NCI-H82 treated with DMSO at 0.1 percent for 48 hours (cell line): ENCODE results near the gene USH2A.

Experiments used
- DNase-seq: peaks from one replicate; lab custom pipeline; 2025; ENCODE audit not compliant: unreplicated experiment; lab: John Stamatoyannopoulos, UW

Gene USH2A

DNA sequence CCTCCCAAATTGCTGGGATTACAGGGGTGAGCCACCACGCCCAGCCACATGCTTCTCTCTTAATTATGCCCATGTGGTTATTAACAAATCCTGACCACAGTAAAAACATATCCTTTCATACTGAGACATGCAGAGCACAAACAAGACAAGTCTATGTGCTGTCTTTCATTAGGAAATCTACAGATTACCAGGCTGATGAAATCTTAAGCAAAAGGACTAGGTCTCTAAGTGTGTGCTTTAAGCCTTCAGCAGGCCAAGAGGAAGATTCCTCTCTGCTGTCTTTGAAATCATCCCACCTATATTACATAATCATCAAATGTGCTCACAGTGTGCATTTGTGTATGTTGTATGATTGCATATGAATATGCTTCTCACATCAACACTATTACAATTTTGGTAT lies 436.8 kb downstream of the USH2A start:
- no peak for DNase-seq

DNA sequence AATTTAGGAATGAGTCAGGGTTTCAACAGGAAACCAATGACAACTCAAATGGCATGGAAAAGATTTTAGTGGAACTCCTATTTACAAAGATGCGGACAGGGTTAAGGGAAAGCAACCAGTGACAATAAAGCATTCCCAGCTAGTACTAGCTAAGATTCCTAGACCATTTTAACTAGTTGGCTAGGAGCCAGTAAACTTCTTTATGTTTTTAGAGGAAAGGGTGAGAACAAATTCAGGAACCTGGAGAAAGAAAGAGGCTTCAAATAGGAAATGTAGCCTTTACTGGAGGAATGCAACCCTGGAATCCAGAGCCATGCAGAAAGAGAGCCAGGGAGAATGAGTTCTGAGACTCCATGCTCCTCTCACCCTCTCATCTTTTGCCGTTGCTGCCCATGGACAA lies 439.6 kb downstream of the USH2A start:
- no peak for DNase-seq

DNA sequence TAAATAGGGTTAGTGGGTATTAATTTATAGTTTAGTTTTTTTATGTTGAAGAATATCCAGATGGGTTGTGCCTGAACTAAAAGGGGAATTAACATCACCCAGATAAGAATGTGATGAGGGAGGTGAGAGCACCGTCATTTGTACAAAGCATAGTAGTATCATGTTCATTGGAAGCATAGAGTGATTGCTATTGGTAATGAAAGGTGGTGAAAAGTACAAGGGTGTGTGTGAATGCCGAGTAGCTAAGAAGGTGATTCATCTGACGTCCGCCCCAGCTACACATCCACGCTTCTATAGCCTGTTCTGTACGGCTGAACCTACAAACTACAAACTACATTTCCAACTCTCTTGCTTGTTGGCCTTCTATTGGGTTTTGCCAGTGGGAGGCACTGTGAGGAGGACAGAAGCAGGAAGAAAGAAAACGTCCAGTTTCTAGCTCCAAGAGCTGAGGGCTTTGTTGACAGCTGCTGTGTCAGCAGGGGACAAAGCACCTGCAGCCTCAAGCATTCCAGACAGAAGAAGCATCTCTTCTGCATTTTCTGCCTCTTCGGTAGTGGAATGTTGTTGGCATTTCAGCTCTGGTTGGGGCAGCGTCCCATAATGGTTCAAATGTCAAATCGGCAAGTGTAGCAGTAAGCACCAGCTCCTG lies 451.3 kb downstream of the USH2A start:
- no peak for DNase-seq

- DNase-seq = no peak
Measured at GRCh38 chr1:215970406-215970805, 452.8 kb downstream of the USH2A start.

GRCh38 chr1:215963621-215964020 lies 459.6 kb downstream of the USH2A start:
- no peak for DNase-seq

- DNase-seq = no peak
Measured at GRCh38 chr1:215963040-215963439, 460.2 kb downstream of the USH2A start.

DNA sequence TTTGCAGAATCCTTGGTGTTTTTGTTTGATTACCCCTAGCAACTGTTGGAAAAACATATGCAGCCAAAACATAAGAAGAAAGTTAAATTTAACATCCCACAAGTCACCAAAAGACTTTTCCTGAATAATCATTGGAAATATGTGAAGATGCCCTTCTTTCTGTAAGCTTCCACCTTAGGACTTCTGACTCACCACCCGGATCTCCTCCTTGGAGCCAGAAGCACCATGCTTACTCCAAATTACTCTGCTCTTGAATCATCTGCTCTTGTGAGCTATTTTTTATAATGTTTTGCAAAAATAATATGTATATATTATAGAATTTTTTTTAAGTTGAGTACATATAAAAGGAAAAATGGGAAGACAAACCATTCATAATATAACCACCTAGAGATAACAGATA lies 464.4 kb downstream of the USH2A start:
- no peak for DNase-seq

GRCh38 chr1:215957663-215958062 lies 465.6 kb downstream of the USH2A start:
- no peak for DNase-seq

- no peak for DNase-seq
Measured at GRCh38 chr1:215932558-215932957, 490.7 kb downstream of the USH2A start.

DNA sequence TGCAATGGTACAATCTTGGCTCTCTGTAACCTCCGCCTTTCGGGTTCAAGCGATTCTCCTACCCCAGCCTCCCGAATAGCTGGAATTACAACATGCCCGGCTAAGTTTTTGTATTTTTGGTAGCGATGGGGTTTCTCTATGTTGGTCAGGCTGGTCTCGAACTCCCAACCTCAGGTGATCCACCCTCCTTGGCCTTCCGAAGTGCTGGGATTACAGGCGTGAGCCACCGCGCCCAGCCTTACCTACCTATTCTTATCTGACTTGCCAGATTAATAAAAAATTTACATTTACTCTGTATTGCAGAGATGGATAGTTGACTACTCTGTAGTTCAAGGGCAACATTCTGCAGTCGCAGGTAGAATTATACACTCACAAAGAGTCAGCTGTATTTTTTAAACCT lies 496.6 kb downstream of the USH2A start:
- no peak for DNase-seq

DNA sequence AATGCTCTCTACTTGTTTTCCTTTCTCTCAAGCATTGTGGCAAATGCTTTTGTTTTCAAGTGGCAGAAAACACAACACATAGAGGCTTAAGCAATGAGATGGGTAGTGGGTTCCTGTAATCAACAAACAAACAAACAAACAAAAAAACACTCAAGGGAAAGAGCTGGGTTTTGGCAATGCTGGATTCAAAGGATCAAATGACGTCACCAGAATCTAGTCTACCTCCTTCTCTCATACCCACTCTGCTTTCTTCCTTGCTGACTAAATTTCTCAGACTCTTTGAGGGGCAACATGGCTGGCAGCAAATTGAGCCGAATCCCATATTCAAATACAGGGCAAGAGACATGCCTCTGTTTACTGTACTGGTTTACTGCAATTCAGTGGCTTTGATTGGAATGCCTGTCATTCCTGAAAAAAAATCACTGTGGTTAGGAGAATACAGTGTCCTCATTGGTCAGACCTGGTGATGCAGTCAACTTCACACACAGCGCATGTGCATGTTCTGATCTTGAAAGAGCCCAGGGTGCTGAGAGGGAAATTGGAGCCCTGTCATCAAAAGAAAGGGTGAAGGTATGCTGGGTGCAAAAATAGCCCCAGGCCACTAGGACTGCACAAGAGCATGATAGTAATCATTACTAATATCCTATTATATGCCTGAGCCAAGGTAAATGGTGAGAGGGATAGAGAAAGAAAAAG lies 500.0 kb downstream of the USH2A start:
- no peak for DNase-seq

GRCh38 chr1:215911406-215911968 lies 511.8 kb downstream of the USH2A start:
- DNase-seq = no peak

DNA sequence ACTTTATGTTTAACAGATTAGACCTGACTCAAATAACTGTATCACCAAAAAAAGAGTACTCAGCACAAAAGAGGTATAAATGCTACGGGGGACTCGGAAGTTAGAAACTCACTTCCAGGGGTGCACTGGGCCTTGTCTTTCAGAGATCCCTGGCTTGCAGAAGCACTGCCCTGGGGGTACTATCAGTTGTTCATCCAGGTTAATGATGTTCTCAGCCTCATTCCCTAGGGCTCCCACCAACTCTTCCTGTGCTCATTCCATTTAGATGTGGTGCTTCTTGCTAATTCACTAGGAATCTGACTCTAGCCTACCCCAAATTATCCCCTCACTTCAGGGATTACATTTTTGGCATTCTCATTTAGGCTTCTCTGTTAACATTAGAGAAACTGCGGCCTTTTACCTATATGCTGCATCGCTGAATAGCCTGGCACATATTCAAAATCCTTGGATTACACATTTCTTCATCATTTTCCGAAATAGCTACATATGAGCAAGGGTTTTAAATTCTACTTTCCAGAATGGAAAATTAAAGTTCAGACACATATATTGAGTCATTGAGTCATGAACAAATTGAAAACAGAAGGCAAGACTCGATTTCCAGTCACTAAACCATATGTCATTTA lies 517.6 kb downstream of the USH2A start:
- no peak for DNase-seq

- DNase-seq = no peak
Measured at GRCh38 chr1:215900684-215901083, 522.6 kb downstream of the USH2A start.

- no peak for DNase-seq
Measured at GRCh38 chr1:215899901-215900300, 523.3 kb downstream of the USH2A start.

DNA sequence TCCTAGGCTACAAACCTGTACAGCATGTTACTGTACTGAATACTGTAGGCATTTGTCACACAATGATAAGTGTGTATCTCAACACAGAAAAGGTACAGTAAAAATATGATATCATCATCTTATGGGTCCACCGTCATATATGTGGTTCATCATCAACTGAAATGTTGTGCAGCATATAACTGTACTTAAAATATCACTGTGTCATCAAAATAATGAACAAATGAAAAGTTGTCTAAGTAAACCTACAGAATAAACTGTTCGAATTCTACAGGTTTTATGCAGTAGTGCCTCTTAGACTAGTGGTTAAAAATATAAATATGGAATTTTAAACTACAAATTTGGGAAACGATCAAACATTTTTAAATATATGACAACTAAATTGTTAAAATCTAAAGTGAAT lies 527.4 kb downstream of the USH2A start:
- DNase-seq = no peak

- DNase-seq = no peak
Measured at GRCh38 chr1:215895276-215895675, 528.0 kb downstream of the USH2A start.

DNA sequence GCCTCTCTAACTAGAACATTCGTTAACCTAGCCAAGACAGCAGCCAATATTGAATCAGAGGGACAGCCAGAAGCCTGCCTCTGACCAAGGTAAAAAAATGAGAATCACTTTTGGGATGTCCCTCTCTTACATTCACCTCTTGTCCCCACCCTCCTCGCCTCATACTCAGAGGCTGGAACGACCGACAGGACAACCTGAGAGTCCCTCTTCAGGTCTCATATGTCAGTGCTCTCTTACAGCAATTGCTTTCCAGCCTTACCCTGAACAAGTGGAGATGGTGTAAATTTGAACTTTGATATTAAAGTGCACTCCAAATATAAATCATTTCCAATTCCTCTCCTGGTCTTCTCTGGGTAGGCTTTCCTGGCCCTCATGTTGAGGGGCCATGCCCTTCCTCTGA lies 528.6 kb downstream of the USH2A start:
- no peak for DNase-seq

GRCh38 chr1:215891266-215892057 lies 531.8 kb downstream of the USH2A start:
- no peak for DNase-seq

- no peak for DNase-seq
Measured at GRCh38 chr1:215890438-215890837, 532.8 kb downstream of the USH2A start.

GRCh38 chr1:215889871-215890270 lies 533.4 kb downstream of the USH2A start:
- DNase-seq = no peak
